GM19455 (cell line): ENCODE measurements around the gene METTL25B.
A peak's percentile ranks its signal among the peaks of the same experiment; 100 is the strongest.

Source experiments
- ATAC-seq: cut with Tn5 transposase; IDR thresholded peaks from one replicate; pipeline ENCODE4 v1.9.1; 2021; ENCODE audit not compliant: unreplicated experiment

METTL25B gene

DNA sequence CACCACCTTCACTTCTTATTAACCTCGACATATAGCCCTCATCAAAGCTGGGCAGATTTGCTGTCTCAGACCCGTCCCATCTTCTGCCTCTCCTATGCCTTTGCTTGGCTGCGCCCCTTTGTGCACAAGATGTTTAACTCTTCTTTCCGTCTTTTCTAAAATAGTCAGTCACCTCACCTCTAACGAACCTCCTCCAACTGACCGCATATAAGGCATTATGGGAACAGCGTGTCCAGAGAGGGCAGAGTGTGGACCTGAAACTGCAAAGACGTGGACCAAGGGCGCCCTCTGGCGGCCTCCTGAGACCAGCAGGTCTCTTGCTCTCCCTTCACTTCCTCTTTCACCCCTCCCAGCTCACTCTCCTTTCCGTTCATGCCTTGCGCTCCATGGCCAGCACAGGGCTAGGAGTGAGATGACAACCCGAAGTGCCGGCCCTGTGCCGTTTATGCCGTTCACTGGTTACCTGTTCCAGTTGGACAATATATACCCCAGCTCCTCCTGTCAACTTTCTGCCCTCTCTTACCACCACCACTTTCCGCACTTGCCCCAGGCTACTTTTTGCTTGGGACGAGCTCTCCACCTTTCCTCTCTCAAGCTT is 2.5 kb upstream of the METTL25B start:
- ATAC-seq: no peak

DNA sequence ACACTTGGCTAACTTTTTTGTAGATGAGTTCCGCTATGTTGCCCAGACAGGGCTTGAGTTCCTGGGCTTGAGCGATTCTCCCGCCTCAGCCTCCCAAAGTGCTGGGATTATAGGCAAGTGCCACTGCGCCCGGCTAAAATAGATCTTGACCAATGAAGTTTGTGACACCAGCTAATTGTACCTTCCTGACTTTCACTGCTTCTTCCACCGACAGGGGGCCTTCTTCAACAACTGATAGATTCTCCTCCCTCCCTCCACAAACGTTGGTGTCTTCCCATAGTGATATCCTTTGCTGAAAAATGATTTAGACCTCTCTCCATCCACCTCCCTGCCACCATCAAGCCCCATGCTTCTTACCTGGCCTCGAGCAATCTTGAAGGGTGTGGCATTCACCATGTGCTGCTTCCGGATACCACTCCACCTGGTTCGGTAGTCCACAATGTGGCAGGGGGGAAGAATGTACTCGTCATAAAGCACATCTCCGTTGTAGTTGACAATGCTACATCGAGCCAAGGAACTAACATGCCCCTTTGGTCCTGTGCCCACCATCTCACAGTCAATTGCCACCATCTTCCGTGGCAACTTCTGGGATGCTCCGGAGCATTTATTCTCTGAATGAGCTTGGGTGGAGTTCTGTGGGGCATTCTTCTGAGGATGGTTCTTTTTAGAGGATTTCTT is 1.6 kb upstream of the METTL25B start:
- ATAC-seq: no peak

DNA sequence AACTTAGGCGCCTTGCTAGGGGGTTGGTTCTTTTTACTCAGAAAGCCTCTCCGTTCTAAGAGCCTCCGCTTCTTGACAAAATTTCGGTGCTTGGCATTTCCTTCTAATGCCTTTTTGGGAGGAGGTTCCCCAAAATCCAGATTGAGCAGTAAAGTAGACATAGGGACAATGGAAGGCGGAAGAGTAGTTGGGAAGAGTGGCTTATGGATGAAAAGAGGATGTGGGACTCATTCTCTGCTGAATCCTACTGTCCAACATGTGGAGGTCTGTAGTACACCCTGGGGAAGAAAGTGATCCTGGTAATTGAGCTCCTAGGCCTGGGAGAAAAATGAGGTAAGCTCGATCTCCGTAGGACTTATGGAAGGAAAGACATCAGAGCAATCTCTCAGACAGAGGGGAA is 777 bp upstream of the METTL25B start:
- ATAC-seq: no peak

DNA sequence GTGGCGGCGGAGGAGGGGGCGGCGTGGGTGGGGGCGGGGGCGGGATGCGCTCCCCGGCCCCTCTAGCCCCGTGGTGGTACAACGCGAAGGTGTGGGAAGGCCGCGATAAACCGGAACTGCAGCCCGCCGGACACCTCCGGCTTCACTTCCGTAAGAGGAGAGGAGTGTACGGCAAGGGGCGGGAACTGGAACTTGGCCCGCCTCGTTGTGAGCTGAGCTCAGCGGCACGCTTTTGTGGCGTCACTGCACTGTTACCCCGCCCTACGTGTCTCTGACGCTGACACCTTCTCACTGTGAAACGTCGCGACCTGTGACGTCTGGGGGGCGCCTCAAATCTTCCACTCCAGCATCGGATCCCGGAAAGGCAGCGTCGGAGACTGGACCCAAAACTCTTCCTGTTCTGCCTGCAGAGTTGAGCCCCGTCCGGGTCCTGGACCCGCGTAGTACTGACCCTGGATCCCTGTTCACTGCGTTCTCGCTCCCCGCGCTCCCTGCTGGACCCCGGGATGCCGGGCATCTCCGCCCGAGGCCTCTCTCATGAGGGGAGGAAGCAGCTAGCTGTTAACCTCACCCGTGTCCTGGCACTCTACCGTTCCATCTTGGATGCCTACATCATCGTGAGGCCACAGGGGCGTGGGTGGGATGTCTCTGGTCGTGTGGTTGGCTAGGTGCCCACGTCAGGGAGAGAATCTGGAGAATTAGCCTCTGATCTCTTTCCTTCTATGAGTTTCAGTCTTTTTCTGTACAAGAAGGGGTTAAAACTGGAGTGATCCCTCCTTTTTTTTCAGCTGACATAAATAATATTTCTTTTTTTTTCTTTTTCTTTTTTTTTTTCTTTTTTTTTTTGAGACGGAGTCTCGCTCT is 562 bp downstream of the METTL25B start, which contains the start of gene ISG20L2:
Gene ISG20L2 (minus strand): TSS at position 168 of the 864 bp plus-strand sequence. CDS start 1,114 bp downstream, outside the sequence.
- ATAC-seq: peak; percentile 85

DNA sequence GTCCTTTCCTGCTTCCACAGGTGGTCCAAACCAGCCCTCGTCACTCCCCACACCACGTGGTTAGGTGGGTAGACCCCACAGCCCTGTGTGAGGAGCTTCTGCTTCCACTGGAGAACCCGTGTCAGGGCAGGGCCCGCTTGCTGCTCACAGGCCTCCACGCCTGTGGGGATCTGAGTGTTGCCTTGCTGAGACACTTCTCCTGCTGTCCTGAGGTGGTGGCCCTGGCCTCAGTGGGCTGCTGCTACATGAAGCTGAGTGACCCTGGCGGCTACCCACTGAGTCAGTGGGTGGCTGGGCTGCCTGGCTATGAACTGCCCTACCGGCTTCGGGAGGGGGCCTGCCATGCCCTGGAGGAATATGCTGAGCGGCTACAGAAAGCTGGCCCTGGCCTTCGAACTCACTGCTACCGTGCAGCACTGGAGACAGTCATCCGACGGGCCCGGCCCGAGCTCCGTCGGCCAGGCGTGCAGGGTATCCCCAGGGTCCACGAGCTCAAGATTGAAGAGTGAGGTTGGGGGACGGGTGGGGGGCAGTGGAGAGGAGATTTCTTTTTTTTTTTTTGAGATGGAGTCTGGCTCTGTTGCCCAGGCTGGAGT is 5.8 kb downstream of the METTL25B start:
- ATAC-seq: no peak

DNA sequence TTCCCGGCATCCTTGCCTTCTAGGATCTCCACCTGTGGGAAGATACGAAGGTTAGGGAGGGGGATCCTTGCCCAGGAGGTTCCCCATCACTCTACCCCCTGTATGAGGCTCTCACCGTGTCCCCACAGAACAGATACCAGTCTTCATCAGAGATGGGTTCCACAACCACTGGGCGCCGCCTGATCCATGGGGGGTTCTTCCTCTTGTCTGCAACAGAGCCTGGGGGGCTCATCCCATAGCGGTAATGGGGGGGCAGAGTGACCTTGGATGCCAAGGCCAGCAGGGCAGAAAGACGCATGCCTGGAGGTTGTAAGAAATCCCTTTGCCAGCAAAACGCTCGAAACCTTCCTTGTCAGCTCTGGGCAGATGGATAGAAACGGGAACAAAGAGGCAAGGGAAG is 10.1 kb downstream of the METTL25B start:
- no peak for ATAC-seq

DNA sequence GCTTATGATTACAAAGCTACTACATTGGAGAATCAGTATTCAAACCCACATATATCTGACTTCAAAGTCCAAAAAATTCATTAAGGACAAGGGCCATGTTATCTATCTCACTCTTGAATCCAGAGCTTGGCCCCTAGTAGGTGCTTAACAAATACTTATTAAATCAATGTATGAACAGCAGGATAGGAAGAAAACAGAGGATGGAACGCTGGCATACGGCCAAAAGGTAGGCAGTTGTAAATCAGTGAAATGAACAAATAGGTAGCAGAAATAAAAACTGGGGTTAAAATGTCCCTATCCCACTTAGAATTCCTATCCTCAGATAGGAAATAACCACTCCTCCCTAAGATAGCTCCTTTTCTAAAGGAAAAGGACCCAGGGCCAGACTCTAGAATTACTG is 10.6 kb downstream of the METTL25B start:
- no peak for ATAC-seq

DNA sequence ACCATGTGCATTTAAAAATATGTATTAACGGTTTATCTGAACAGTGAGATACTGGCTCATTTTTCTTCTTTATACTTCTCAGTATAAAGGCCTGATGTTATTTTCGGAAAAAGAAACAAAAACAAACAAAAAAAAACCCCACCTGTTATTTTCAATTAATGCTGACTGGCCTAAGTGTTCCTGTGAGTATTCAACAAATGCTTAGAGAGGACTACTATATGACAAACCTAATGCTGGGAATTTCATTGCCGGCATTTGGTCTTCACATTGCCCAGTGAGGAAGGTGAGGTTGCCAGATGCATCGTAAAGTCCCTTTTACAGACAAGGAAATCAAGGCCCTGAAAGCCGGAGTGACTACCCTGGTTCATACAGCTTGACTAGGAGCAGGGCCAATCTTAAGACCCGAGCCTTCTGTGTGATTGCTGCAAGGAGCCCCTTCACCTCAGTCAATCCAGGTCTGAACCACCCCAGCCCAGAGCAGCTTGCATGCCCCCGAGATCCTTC is 12.0 kb downstream of the METTL25B start:
- peak; percentile 5 for ATAC-seq

DNA sequence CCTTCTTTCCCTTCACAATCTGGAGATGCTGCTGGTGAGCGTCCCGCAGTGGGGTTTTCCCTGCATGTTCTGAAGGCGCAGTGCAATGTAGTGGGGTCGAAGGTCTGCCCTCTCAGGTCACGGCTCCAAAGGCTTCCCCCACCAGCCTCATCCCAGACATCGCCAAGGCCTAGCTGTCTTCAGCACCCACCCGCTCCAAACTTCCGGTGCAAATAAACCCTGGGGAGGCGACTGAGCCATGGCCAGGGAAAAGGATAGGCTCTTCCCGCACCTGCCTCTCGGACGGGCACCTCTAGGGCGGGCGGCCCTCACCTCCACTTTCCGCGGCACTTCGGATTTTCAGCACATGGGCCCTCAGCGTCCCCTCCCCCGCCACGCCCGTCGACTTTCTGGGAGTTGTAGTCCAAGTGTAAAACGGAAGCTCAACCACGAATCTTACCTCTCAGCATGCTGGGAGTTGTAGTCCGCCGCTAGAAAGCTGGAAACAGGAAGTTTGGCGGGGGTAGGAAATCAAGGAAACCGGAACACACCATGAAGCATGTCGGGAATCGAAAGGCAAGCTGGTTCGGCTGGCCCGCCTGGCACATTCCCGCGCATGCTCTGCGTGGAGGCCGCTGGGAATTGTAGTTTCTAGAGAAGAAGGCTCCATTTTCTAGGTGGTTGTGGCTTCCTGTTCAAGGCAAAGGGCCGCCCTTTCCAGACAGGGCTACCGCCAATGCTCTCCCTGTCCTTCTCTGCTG is 12.6 kb downstream of the METTL25B start, which contains the start of gene MRPL24:
Gene MRPL24 (minus strand): TSS at position 348 of the 740 bp plus-strand sequence. CDS start 2,384 bp downstream, outside the sequence.
- ATAC-seq: peak; percentile 76

DNA sequence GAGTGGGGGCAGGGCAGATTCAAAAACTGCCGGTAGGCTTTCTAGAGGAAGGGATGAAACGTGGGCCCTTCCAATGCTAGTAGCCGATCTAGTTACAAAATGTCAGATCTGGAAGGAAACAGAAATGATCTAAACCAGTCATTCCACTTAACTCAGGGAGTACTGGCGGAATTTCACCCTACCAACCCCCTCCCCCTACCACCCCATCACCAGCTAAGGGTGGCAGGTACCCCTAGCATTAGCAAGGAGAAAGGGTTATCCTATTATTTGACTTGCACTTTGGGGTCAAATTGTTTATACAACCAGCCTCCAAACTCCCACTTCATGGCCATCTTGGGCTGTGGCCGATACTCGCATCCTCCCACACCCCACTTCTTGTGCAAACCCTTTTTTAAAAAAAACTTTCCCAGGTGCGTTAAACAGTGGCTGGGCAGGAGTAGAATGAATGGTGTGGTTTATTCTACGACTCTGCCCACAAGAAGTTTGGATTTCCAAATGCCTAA is 13.3 kb downstream of the METTL25B start:
- ATAC-seq: no peak

DNA sequence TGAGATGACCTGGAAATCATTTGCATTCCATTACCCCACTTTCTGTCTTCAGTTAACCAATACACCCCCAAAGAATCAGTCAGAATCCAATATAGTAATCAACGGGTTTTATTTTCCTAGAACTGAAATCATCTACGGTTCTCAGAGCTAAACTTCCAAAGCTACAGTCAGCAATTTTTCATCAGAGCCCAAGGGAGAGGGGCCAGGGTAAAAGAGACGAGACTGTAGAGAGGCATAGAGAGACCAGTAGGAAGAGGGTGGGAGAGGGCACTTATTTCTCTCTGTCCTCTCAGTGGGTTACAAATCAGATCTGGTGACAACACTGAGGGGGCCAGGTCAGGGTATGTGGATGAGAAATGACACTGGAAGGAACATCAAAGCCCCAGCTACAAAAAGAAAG is 13.7 kb downstream of the METTL25B start:
- no peak for ATAC-seq

DNA sequence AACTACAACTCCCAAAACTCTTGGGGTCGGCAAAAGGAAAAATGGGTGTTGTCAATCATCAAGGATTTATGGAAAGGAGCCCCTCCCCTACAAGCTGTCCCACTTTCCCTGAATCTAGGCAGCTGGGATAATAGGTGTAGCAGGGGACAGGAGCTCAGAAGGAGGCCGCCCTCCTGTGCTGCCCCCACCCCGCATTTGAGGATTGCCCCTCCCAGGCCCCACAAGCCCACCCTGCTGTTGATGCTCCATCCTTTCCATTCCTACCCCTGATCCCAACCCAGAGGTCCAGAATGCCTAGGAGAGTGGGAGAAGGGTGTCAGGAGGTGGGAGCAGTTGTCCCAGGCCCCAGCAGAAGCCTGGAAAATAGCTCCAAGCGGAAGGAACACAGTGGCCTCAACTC is 14.5 kb downstream of the METTL25B start:
- ATAC-seq: no peak

DNA sequence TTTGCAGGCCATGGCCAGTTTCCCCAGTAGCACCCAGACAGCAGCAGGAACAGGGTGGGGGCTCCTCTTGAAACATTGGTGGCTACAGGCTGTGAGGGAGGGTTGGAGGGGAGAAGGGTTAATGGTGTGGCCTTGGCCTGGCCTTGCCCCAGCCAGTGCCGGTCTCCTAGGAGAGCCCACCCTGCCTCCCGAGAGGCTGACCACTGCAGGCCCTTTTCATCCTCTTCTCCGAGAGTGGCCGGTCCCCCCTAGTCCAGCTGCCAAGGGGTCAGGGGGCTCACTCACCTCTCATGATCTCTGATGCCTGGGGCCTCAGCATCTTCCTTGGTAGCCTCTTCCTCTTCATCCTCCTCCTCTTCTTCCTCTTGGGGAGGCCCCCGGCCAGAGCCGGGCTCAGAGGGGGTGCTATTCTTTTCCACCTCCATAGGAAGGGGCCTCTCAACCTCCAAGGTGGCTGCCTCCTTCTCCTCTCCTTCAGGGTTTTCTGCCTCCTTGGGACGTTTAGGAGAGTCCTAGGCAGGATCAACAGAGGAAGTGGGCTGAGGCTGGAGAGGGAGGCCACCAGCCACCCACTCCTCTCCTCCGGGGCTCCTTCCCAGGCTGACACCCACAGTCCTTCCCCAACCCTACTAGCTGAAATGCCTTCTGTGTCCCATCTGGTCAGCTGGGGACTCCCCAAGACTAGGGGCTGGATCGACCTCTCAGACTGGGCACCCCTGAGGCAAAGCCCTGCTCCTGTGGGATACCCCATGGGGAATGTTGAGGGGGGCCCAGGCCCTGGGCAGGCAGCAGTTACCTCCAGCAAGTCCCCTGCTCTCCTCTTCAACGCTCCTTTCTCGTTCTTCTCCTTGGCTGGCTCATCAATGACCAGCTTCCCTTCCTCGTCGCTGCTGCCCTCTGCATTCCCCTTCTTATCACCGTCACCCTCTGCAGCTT is 15.4 kb downstream of the METTL25B start:
- no peak for ATAC-seq

DNA sequence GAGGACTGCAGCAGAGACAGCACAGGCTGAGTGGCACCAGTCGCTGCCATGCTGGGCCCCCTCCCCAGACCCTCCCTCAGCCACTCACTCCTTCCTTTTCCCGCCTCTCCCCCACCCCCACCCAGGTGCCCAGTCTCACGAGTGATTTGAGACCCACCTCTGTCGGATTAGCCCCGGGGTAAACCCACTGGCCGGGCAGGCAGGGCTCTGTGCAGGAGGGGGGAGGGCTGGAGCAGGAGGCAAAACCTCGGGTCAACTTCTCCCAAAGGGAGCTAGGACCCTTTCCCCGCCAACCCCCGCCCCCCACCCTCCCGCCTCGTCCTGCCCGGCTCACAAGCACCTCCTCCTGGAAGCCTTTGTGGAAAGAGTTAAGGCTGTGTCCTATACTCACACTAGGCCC is 16.1 kb downstream of the METTL25B start:
- ATAC-seq: no peak

DNA sequence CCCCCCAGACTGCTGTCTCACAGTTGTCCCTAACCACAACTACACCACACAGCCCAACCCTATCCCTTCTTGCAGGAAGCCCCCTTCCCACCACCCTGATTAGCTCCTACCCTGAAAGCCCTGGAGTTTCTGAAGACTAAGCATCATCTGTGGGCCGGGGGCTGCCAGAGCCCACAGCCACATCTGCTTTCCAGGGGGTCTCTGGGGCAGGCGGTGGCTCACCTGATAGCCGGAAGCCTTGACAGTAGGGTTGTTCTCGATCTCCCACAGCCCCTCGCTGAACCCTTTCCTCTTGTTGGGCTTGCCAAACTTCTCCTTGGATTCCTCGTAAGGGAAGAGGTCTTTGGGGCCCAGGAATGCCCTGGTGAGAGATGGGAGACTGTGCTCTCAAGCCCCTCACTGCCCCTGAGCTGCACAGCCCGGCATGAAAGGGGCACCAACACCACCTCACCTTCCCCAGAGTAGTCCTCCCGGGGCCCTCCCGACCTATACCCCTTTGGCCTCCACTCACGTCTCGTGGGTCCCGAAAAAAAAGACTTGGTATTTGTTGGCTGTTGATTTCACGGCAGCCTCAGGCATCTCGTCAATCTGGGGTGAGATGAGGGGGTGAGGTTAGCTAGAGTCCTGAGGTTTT is 16.6 kb downstream of the METTL25B start:
- ATAC-seq: no peak

DNA sequence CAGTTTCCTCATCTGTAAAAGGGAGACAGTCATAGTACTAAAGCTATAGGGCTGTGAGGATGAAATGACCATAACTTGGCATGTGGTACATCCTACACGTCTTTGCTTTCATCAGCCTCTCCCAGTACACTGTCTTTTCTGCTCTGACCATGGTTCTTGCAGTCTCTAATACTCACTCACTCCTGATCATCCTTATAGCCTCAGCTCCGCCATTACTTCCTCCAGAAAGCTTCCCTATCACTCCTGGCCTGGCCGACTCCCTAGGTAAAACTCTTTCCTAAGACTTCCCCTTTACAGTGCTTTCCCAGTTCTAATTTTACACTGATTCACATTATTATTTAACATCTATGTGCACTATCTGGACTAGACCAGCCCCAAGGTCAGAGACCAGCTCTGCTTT is 17.6 kb downstream of the METTL25B start:
- ATAC-seq: no peak

DNA sequence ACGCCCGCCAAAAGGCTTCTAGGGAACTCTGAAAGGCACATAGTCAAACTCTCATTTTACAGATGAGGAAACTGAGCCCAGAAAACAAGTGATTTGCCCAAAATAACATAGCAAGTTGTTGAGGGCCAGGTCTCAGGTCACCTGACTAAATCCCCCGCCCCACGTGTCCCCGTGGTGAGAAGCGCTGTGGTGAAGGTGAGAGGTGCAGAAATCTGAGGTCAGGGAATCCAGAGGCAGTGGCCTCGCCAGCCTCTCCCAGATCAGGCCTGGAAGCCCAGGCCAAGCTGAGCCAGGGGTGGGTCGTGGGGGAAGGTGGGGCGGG is 18.1 kb downstream of the METTL25B start:
- no peak for ATAC-seq

DNA sequence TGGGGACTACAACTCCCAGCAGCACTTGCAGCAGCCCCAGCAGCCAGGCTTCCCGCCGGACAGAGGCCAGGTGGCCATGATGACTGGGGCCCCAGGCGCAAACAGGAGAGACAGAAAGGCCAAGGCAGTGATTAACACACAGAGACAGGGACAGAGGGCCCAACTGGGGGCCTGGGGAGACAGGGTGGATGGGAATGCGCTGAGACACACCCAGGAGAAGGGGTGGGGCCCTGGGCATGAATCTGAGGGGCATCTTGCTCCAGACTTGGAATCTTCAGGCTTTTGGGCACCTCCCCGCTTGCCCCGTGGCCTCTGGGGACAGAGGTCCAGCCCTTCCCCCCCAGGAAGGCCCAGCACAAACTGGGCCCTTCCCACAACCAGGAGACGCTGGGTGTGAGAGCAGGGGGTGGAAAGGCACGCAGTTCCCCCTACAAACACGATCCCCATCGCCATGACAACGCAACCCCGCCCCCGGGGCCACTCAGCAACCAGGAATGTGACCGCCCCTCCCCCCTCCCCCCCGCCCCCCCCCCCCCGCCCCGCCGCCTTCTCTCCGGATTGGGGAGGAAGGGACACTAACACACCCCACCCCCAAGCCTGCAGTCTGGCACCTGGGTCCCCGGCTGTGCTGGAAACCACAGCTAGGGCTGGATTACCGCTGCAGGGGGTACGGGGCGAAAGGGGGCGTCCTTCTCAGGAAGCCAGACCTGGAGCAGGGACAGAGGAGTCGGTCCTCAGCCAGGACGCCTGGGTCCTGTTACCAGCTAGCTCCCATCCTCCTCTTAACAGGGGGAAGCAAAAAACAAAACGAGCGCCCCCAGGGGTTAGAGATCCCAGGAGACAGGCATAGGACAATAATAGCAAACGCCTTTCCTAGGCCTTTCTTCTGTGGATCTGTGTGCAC is 18.7 kb downstream of the METTL25B start:
- no peak for ATAC-seq
